Esophagus squamous epithelium (tissue), 4 donors: ENCODE data around the gene PDRG1.

ENCODE experiments used
- CTCF ChIP-seq, 6 experiments: fragments of 450-650 bp in 4 of 6; fragments of 200-600 bp in 2 of 6; sonication (generic) in 2 of 6; IDR thresholded peaks; one replicate each; pipeline ENCODE4 v1.5.1; 2016 to 2019; ENCODE audit warnings: antibody characterized with exemption in 6 of 6, mild to moderate bottlenecking in 4 of 6, moderate library complexity in 4 of 6
- POLR2A ChIP-seq, 4 donors: fragments of 450-650 bp; IDR thresholded peaks; one replicate each; pipeline ENCODE4 v1.6.1; 2017; ENCODE audit warnings: antibody characterized with exemption in 4 of 4, mild to moderate bottlenecking in 4 of 4, moderate library complexity in 3 of 4

- TF ChIP-seq CTCF (IDR thresholded peaks at IDR 0.05): no peak
- TF ChIP-seq POLR2A (IDR thresholded peaks at IDR 0.05): no peak
These were observed 44.8 kb downstream of the PDRG1 start for GRCh38 chr20:31907046-31907445.
